Mesothelial cell of epicardium (in vitro differentiated cells): ENCODE data around the gene KLHL29. TPM values are rescaled to one million over a fixed set of nuclear protein-coding genes. Genes with fewer than 3 reads are reported as not detected.

Source experiments
- DNase-seq, 2 experiments: peaks; one replicate each; pipeline ENCODE4 v3.0.0; 2021; ENCODE audit warnings: low spot score in 2 of 2; ENCODE audit not compliant: unreplicated experiment in 2 of 2
- H3K27ac Mint-ChIP-seq: 2 replicates; pipeline ENCODE4 v1.8.0; 2021; ENCODE audit warnings: mixed read lengths
- H3K27me3 Mint-ChIP-seq: 2 replicates; pipeline ENCODE4 v1.8.0; 2021; ENCODE audit warnings: low read depth, mixed read lengths
- H3K36me3 Mint-ChIP-seq: 2 replicates; pipeline ENCODE4 v1.8.0; 2021; ENCODE audit warnings: mixed read lengths
- H3K4me1 Mint-ChIP-seq: 2 replicates; pipeline ENCODE4 v1.8.0; 2021; ENCODE audit warnings: mixed read lengths
- H3K4me3 Mint-ChIP-seq: 2 replicates; pipeline ENCODE4 v1.8.0; 2021; ENCODE audit warnings: mild to moderate bottlenecking, moderate library complexity, mixed read lengths
- H3K9me3 Mint-ChIP-seq: 2 replicates; pipeline ENCODE4 v1.8.0; 2021; ENCODE audit warnings: mixed read lengths
- CTCF ChIP-seq: fragments of 200-600 bp; sonication (generic); IDR thresholded peaks from one replicate; pipeline ENCODE4 v1.5.0; 2021; ENCODE audit warnings: antibody characterized with exemption; ENCODE audit not compliant: unreplicated experiment
- total RNA-seq: library from RNA; stranded (reverse); gene quantifications from 3 replicates; pipeline ENCODE4 v1.2.1, GENCODE V29; 2021

The KLHL29 gene
- total RNA-seq, 1 donor from 2014 or later, result 28.3 TPM

- DNase-seq, result no peak
- Mint-ChIP-seq H3K4me1 (peaks cover 6% of the 10 kb centered on the region), H3K36me3 (peaks cover 48% of the 10 kb centered on the region), H3K9me3 (peaks cover 10% of the 10 kb centered on the region), H3K4me3 (no peak overlapping the region), H3K27ac (no peak overlapping the region), H3K27me3 (no peaks in the 10 kb centered on the region)
- no peak for TF ChIP-seq CTCF
Measured at GRCh38 chr2:23695890-23696751, 311.1 kb downstream of the KLHL29 start.

- Mint-ChIP-seq H3K27me3 (no peaks in the 10 kb centered on the region), H3K4me3 (no peak overlapping the region), H3K36me3 (peaks cover 47% of the 10 kb centered on the region), H3K27ac (no peak overlapping the region), H3K4me1 (peaks cover 6% of the 10 kb centered on the region), H3K9me3 (peaks cover 10% of the 10 kb centered on the region)
- no peak for TF ChIP-seq CTCF
- no peak for DNase-seq
Measured at GRCh38 chr2:23696752-23697045, 311.7 kb downstream of the KLHL29 start.

- no peak overlapping the region for H3K4me3 Mint-ChIP-seq
- TF ChIP-seq CTCF, result no peak
- H3K27ac Mint-ChIP-seq, result no peak overlapping the region
- H3K36me3 Mint-ChIP-seq, result peaks cover 43% of the 10 kb centered on the region
- no peaks in the 10 kb centered on the region for H3K27me3 Mint-ChIP-seq
- no peak for DNase-seq
- H3K4me1 Mint-ChIP-seq, result peaks cover 6% of the 10 kb centered on the region
- H3K9me3 Mint-ChIP-seq, result peaks cover 10% of the 10 kb centered on the region
Measured at GRCh38 chr2:23697256-23698075, 312.5 kb downstream of the KLHL29 start.

GRCh38 chr2:23698116-23698693, 313.2 kb downstream of the KLHL29 start:
- DNase-seq, result no peak
- no peak for TF ChIP-seq CTCF
- H3K27me3 Mint-ChIP-seq, result no peaks in the 10 kb centered on the region
- H3K36me3 Mint-ChIP-seq, result peaks cover 42% of the 10 kb centered on the region
- no peak overlapping the region for H3K27ac Mint-ChIP-seq
- H3K9me3 Mint-ChIP-seq, result peaks cover 10% of the 10 kb centered on the region
- H3K4me1 Mint-ChIP-seq, result peaks cover 6% of the 10 kb centered on the region
- no peak overlapping the region for H3K4me3 Mint-ChIP-seq

GRCh38 chr2:23698721-23699579, 314.0 kb downstream of the KLHL29 start:
- Mint-ChIP-seq H3K4me1 (peaks cover 6% of the 10 kb centered on the region), H3K36me3 (peaks cover 39% of the 10 kb centered on the region), H3K27me3 (no peaks in the 10 kb centered on the region), H3K9me3 (peaks cover 10% of the 10 kb centered on the region), H3K4me3 (no peak overlapping the region), H3K27ac (no peak overlapping the region)
- no peak for DNase-seq
- TF ChIP-seq CTCF, result no peak
